ENCODE data around the gene GNAT3. TPM values are rescaled to one million over a fixed set of nuclear protein-coding genes. Genes with fewer than 3 reads are reported as not detected.
A peak's percentile ranks its signal among the peaks of the same experiment; 100 is the strongest.

Gene GNAT3
- total RNA-seq, 2 experiments from 2014 or later: not detected

DNA sequence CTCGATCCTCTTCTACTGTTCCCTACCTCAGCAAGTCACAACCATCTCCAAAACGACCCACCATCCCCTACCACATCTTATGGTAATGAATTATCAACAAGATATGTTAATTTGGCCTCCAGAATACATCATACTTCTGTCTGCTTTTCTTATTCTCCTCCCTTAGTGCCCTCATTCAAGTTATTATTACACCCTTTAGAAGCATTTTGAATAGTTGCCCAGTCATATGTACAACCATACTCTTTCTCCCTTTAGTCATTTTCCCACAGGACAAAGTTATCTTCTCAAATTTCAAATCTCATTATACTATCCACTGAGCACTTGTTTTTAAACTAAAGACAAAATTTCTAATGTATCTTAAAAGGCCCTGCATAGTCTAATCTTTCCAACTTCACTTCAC, 71.0 kb downstream of the GNAT3 start:
- H3K36me3 ChIP-seq (ENCODE audit: insufficient read depth, low read length): no peaks in the 10 kb centered on the region
- POLR2A ChIA-PET: no interaction called here
- no peak for ATAC-seq (ENCODE audit: poor library complexity)
- no peaks in the 10 kb centered on the region for H3K27me3 Mint-ChIP-seq
- no peaks in the 10 kb centered on the region for H3K4me1 ChIP-seq (ENCODE audit: insufficient read depth, low read length)
- no peak overlapping the region for H3K4me3 ChIP-seq (ENCODE audit: low read length)
- H3K27me3 ChIP-seq (ENCODE audit: control insufficient read depth in 1 of 2, insufficient read depth in 2 of 2, low read length in 2 of 2): no peaks in the 10 kb centered on the region
- H3K9me3 ChIP-seq (ENCODE audit: control insufficient read depth in 1 of 2, insufficient read depth in 1 of 2, low read length in 2 of 2): no peaks in the 10 kb centered on the region
- DNase-seq: no peak
- no peaks in the 10 kb centered on the region for H3K4me1 Mint-ChIP-seq (ENCODE audit: low read depth)
- TF ChIP-seq, protein P1, sequence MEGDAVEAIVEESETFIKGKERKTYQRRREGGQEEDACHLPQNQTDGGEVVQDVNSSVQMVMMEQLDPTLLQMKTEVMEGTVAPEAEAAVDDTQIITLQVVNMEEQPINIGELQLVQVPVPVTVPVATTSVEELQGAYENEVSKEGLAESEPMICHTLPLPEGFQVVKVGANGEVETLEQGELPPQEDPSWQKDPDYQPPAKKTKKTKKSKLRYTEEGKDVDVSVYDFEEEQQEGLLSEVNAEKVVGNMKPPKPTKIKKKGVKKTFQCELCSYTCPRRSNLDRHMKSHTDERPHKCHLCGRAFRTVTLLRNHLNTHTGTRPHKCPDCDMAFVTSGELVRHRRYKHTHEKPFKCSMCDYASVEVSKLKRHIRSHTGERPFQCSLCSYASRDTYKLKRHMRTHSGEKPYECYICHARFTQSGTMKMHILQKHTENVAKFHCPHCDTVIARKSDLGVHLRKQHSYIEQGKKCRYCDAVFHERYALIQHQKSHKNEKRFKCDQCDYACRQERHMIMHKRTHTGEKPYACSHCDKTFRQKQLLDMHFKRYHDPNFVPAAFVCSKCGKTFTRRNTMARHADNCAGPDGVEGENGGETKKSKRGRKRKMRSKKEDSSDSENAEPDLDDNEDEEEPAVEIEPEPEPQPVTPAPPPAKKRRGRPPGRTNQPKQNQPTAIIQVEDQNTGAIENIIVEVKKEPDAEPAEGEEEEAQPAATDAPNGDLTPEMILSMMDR (IDR thresholded peaks at IDR 0.05): no peak
- H3K27ac ChIP-seq (ENCODE audit: low read depth in 1 of 2, low read length in 2 of 2): no peak overlapping the region
- H3K27ac Mint-ChIP-seq: no peak overlapping the region
- no peak overlapping the region for H3K4me3 Mint-ChIP-seq
- no peaks in the 10 kb centered on the region for H3K9me3 Mint-ChIP-seq
- H3K36me3 Mint-ChIP-seq (ENCODE audit: low read depth): no peaks in the 10 kb centered on the region
- intact Hi-C loops (cut with DNase I, micrococcal nuclease): no loop called here
- CTCF ChIA-PET: no interaction called here

DNA sequence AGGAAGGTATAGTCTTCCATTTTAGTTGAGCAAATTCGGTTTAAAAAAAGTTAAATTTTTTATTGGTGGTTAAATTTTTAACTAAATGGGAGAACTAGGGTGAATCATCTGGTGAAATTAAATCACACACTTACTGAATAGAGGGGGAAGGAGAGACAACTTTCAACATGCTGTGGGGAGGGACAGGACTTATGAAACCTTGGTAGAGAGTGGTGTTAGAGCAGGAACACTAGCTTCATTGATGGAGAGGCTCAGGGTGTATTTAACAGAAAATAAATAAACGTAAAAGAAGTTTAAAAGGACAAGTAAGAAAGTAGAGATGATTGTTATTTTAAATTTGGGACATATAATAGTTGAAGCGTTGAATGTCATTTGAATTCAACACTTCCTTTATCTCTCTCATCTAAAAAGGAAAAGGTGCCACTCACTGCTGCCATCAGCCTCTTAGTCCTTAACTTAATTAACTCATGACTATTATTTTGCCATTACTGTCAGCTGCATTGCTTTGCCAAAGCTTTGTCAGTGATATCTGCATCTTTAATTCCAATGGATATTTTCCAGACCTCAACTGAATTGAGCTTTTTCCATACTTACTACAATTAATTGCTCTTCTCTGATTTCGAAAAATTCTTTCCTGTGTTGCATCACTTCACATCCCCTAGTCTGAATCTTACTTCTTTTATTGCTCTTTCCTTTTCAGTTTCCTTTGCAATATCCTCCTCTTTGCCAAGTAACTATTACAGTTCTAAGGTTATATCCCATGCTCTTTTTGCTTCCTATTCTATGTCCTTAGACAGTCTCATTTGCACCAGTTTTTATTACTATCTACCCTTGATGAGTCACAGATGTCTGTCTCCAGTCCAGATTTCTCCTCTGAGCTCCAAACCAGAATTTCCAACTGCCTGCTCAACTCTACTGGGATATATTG, 71.7 kb downstream of the GNAT3 start:
- TF ChIP-seq, protein P1 (IDR thresholded peaks at IDR 0.05): no peak
- no peak overlapping the region for H3K27ac Mint-ChIP-seq
- POLR2A ChIA-PET: no interaction called here
- Histone ChIP-seq H3K4me3 (ENCODE audit: low read length) (no peak overlapping the region), H3K27ac (ENCODE audit: low read depth in 1 of 2, low read length in 2 of 2) (no peak overlapping the region), H3K27me3 (ENCODE audit: control insufficient read depth in 1 of 2, insufficient read depth in 2 of 2, low read length in 2 of 2) (no peaks in the 10 kb centered on the region), H3K9me3 (ENCODE audit: control insufficient read depth in 1 of 2, insufficient read depth in 1 of 2, low read length in 2 of 2) (no peaks in the 10 kb centered on the region), H3K4me1 (ENCODE audit: insufficient read depth, low read length) (no peaks in the 10 kb centered on the region), H3K36me3 (ENCODE audit: insufficient read depth, low read length) (no peaks in the 10 kb centered on the region)
- ATAC-seq (ENCODE audit: poor library complexity): no peak
- CTCF ChIA-PET: interaction anchor here (0.6 kb wide), 1 partner anchor 540 kb away, joined by 3 read pairs; no protein-coding TSS in a partner anchor
- H3K36me3 Mint-ChIP-seq (ENCODE audit: low read depth): no peaks in the 10 kb centered on the region
- H3K4me1 Mint-ChIP-seq (ENCODE audit: low read depth): no peaks in the 10 kb centered on the region
- intact Hi-C loops (cut with DNase I, micrococcal nuclease): no loop called here
- no peaks in the 10 kb centered on the region for H3K9me3 Mint-ChIP-seq
- H3K27me3 Mint-ChIP-seq: no peaks in the 10 kb centered on the region
- H3K4me3 Mint-ChIP-seq: no peak overlapping the region
- DNase-seq: peak in 1 of 14 experiments; percentile 5

DNA sequence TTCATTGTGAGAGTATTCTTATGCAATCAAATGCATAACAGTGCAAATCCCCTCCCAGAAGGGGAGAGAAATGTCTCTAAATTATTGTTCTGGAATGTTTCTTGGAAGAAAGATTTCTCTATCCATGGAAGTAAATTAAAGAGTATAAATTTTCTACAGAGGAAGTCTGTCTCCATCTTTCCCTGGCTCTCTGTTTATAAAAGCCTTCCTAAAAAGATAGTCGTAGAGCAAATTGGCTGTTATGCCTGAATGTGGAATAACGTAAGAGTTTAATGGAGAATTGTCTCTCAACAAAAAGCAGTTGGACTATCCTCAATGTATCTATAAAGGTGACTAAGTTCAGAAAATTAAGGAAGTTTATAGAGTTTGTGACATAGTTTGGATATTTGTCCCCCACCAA, 76.3 kb downstream of the GNAT3 start:
- DNase-seq (no peak), ATAC-seq (ENCODE audit: poor library complexity) (no peak)
- ChIA-PET CTCF (no interaction called here), POLR2A (no interaction called here)
- Mint-ChIP-seq H3K27ac (no peak overlapping the region), H3K9me3 (peaks cover 2% of the 10 kb centered on the region), H3K4me3 (no peak overlapping the region), H3K36me3 (ENCODE audit: low read depth) (no peaks in the 10 kb centered on the region), H3K4me1 (ENCODE audit: low read depth) (no peaks in the 10 kb centered on the region), H3K27me3 (no peaks in the 10 kb centered on the region)
- intact Hi-C loops (cut with DNase I, micrococcal nuclease): no loop called here
- H3K36me3 ChIP-seq (ENCODE audit: insufficient read depth, low read length): no peaks in the 10 kb centered on the region
- no peak overlapping the region for H3K27ac ChIP-seq (ENCODE audit: low read depth in 1 of 2, low read length in 2 of 2)
- H3K9me3 ChIP-seq (ENCODE audit: control insufficient read depth in 1 of 2, insufficient read depth in 1 of 2, low read length in 2 of 2): peaks cover 0 to 6% of the 10 kb centered on the region in 2 experiments
- TF ChIP-seq, protein P1 (IDR thresholded peaks at IDR 0.05): no peak
- H3K27me3 ChIP-seq (ENCODE audit: control insufficient read depth in 1 of 2, insufficient read depth in 2 of 2, low read length in 2 of 2): no peaks in the 10 kb centered on the region
- H3K4me1 ChIP-seq (ENCODE audit: insufficient read depth, low read length): no peaks in the 10 kb centered on the region
- no peak overlapping the region for H3K4me3 ChIP-seq (ENCODE audit: low read length)
